Ovary (tissue), 3 donors: ENCODE data around the gene NIN.

Source experiments
- EP300 ChIP-seq: sonication (generic); formaldehyde crosslinking; IDR thresholded peaks from one replicate; pipeline ENCODE4 v1.6.1; 2017; ENCODE audit warnings: antibody characterized with exemption
- POLR2A ChIP-seq: fragments of 450-650 bp; IDR thresholded peaks from one replicate; pipeline ENCODE4 v1.6.1; 2017; ENCODE audit warnings: antibody characterized with exemption, mild to moderate bottlenecking, moderate library complexity
- TF ChIP-seq, protein P1 (sequence below), 3 donors: fragments of 450-650 bp in 2 of 3; fragments of 200-600 bp in 1 of 3; IDR thresholded peaks; one replicate each; pipeline versions ENCODE4 v1.5.1 to v1.8.0; 2016 to 2022; ENCODE audit warnings: antibody characterized with exemption in 3 of 3, mild to moderate bottlenecking in 1 of 3
- donor health status: DM: no; HTN: no; CAD: no.

DNA sequence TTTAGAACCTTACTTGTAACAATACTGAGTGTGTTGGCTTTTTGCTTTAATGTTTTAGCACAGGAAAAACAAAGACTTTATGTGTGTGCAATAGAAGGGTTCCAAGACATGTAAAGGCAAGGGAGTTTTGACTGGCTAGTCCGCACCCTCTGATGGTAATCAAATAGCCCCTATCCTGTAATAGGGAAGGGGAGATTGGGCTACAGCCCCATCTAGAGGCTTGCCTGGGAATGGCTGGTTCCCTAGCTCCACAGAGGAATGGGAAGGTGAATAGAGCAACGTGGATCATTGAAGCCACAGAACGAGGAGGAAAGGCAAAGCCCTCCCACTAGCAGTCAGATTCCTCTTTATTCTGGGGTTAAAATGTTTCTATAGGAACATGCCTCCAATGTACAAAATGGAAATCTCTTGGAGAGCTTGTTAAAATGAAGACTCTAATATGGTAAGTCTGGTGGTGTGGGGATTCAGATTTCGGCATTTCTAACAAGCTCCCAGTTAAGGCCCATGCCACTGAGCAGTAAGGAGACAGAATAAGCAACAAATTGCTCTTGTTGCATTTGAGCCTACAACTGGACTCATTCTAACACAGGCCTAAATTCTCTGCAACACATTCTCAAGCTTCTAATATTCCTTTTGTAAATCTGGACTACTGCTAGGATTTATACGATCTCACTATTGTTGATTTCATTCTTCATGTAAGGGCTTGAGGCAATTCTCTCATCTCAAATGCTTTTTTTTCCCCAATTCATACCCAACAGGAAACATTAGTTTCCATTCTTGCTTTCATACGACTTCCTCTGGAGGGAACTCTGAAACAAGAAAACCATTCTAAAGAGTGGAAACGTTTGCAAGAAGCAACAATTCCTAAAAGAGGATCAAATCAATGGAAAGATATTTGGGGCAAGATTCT, 57.1 kb downstream of the NIN start:
- TF ChIP-seq EP300 (no peak), POLR2A (no peak)
- TF ChIP-seq, protein P1, sequence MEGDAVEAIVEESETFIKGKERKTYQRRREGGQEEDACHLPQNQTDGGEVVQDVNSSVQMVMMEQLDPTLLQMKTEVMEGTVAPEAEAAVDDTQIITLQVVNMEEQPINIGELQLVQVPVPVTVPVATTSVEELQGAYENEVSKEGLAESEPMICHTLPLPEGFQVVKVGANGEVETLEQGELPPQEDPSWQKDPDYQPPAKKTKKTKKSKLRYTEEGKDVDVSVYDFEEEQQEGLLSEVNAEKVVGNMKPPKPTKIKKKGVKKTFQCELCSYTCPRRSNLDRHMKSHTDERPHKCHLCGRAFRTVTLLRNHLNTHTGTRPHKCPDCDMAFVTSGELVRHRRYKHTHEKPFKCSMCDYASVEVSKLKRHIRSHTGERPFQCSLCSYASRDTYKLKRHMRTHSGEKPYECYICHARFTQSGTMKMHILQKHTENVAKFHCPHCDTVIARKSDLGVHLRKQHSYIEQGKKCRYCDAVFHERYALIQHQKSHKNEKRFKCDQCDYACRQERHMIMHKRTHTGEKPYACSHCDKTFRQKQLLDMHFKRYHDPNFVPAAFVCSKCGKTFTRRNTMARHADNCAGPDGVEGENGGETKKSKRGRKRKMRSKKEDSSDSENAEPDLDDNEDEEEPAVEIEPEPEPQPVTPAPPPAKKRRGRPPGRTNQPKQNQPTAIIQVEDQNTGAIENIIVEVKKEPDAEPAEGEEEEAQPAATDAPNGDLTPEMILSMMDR (IDR thresholded peaks at IDR 0.05): peak in 2 of 3 donors; percentile 22 to 35
